UCSD-AML1 (cell line): ENCODE data around the gene FBXO11.

Experiments
- DNase-seq: peaks from one replicate; lab custom pipeline; 2025; ENCODE audit not compliant: unreplicated experiment; lab: John Stamatoyannopoulos, UW

The FBXO11 gene

DNA sequence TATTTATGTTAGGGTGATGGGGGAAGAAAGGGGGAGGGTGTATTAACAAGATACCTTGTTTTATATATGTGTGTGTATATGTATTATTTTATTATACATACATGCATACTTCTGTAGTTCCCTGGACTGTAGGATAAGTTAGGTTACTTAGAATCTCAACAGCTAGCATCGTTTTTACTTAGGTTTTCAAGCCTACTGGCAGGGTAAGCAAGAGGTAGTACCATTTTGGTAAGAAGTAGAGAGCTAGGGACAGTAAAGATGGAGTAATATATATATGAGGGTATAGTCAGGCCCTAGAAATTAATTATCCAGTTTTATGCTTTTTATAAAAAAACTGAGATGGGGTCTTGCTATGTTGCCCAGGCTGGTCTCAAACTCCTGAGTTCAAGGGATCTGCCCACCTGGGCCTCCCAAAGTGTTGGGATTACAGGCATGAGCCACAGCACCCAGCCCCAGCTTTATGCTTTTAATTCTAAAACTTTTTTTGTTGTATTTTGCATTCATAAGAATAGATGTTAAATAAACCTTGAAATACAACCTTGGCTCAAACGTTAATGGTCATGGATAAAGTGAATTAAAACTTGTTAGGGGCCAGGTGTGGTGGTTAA is 110.1 kb downstream of the FBXO11 start:
- no peak for DNase-seq

DNA sequence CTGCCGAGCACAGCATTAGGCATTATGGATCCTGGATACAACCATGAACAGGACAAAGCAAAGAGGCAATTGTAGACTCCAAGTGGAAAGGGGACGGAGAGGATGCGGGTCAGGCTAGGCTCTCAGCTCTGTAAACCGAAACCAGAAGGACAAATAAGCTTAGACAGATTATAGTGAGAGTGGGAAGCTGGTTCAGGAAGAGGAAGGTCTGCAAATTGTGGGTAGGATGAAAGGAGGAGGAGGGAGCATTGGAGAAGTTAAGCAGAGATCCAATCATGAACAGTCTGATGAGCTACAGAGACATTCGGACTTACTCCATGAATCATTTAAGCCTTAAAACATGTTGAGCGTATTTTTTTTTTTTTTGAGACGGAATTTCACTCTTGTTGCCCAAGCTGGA is 120.3 kb downstream of the FBXO11 start:
- DNase-seq: peak; percentile 19

DNA sequence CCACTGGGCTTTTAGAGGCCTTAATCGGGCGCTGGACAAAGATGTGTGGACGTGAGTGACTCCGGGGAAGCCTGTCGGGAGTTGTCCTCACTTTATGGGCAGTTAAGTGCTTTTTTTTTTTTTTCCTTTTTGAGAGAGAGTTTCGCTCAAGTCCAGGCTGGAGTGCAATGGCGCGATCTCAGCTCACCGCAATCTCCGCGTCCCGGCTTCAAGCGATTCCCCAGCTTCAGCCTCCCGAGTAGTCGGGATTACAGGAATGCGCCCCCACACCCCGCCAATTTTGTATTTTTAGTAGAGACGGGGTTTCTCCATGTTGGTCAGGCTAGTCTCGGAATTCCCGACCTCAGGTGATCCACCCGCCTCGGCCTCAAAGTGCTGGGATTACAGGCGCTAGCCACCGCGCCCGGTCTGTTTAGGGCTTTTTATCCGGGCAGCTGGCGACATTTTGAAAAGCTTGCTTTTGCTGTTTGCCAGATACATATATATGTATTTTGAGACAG is 121.9 kb downstream of the FBXO11 start:
- DNase-seq: no peak

DNA sequence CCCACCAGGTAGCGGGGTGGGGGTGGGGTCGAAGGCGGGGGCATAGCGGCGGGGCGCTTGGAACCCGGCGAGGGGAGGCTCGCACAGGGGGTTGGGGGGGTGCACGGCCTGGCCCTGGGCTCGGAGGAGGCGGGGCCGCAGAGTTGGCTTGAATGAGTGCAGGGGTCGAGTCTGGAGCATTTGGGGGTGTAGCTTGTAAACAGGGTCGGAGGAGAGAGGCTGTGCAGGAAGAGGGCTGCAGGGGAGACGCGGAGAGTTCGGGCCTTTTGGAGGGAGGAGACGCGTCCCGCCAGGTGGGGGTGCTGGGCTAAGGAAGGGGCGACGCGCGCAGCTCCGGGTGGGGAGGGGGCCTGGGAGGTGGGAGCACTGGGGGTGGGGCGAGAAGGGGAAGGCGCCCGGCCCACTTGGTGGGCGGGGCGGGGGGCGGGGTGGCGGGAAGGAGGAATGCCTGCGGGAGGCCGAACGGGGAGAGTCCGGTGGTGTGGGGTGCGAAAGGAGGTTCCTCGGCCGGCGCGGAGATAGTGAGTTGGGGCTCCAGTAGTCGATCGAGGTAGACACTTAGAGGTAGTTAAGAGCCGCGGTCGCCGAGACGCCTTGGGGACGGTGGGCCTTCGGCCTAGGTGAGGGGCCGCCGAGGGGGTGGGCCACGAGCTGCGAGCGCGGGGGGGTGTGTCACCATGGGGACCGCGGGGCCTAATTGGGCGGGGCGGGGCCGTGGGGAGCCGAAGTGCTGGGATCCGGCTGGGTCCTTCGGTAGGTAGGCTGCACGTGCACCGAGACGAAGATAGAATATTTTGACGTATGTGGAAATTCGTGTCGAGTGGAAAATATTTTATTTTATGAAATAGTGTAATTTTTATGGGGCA is 122.6 kb downstream of the FBXO11 start:
- peak; percentile 81 for DNase-seq

DNA sequence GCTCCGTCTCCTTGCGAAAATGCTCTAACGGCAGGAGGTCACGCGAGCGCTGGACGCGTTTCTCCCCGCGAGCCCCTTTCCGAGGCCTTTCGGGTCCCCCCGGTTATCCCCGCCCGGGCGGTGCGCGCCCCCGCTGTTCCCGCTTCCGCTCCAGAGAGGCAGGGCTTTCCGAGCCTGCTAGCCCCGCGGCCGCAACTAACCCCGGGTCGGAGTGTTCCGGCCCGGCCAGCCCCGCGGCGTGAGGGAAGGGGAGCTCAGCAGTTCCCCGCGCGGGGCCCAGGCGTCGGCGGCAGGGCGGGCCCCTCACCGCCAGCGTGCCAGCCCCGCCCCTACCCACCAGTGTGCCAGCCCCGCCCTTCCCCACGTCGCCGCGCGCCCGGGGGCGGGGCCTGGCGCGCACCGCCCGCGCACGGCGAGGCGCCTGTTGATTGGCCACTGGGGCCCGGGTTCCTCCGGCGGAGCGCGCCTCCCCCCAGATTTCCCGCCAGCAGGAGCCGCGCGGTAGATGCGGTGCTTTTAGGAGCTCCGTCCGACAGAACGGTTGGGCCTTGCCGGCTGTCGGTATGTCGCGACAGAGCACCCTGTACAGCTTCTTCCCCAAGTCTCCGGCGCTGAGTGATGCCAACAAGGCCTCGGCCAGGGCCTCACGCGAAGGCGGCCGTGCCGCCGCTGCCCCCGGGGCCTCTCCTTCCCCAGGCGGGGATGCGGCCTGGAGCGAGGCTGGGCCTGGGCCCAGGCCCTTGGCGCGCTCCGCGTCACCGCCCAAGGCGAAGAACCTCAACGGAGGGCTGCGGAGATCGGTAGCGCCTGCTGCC is 123.4 kb downstream of the FBXO11 start, which contains the start of gene MSH6:
Gene MSH6, plus strand, starts transcription at position 475 of the 815 bp plus-strand sequence. Its CDS starts 89 bp downstream, at position 564.
- peak; percentile 94 for DNase-seq

DNA sequence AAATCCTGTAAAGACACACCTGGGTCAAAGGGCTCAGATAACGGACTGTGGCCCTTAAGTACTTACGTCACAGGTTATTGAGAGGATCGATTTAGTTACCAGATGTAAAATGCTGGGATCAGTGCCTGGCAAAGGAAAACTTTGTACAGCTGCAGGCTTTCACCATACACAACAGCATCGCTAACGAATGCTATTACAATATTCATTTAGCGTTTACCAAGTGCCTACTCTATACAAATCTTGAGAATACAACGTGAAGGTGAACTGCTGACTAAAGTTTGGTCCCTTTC is 124.0 kb downstream of the FBXO11 start:
- no peak for DNase-seq

DNA sequence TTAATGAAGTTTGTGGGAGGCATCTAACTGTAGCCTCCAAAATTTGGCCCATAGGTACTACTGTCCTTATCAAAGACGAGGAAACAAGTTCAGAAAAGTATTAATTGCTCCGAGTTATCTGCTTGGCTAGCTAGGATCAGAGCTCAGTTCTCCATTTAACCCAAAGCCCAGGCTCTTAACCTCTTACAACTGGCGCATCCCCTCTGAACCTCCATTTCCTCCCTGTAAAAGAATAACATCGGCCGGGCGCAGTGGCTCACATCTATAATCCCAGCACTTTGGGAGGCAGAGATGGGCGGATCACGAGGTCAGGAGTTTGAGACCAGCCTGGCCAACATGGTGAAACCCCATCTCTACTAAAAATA is 126.9 kb downstream of the FBXO11 start:
- no peak for DNase-seq

DNA sequence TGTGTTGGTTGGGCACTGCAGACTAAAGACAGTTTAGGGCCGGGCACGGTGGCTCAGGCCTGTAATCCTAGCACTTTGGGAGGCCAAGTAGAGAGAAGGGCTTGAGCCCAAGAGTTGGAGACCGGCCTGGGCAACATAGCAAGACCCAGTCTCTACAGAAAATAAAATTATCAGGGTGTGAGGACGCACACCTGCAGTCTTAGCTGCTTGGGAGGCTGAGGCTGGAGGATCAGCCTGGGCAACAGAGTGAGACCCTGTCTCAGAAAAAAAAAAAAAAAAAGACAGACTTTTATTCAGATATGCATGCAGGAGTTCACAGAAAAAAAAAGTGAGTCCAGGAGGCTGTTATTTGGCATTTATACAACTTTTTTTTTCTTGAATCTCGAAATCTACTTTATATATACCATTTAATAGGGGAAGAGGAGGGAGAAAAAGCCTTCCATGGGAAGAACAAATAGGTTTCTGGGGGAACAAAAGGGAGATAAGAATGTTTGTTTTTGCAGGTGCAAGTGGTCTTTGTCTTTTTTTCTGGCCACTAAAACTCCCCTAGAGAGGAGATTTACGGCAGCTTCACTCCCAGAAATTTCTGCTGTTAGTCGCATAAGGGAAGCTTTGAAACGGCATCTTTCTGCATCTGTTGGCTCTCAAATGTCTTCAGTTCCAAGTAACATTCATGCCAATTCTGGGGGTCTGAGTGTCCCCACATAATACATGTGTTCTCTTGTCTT is 127.4 kb downstream of the FBXO11 start:
- DNase-seq: no peak

DNA sequence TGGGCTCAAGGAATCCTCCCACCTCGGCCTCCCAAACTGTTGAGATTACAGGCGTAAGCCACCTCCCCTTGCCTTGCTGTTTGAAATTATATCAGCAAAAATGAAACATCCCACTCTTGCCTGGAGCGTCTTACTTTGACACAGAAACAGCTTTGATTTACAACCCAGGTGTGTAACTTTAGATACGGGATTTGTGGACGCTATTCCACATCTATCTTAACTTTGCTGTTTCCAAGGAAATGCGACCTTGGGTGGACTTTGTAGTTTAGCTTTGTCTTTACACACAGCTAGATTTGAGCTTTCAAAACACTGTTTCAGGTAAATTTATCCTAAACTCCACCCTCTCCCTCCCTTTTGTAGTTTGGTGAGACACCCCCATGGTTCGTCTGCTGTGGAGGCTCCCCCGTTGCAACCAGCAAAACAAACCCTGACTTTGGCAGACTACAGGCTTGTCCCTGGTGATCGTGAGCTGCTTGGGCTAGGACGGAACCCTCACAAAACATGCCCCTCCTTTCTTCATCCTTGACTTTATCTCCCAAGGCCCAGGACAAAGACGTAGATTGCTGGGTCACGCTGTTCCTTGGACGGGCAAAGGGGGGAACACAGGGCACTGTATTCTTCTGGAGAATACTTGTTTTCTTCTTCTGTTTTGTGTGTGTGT is 128.9 kb downstream of the FBXO11 start:
- no peak for DNase-seq

DNA sequence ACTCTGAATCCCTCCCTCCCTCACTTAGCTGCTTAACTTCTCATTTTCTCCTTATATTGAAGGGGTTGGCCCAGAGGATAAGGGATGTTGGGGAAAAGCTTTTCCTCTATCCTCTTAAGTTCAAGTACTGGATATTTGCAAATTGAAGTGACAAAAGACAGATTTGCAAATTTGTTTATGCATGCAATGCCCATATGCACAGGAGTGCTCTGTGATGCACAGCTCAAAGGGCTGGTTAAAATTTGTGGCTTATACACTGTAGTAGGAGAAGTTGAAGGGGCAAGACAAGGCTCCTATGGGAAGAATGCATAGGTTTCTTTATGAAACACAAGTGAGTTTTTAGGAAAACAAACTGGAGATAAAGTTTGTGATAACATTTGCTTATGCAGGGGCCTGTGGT is 131.7 kb downstream of the FBXO11 start:
- DNase-seq: no peak

DNA sequence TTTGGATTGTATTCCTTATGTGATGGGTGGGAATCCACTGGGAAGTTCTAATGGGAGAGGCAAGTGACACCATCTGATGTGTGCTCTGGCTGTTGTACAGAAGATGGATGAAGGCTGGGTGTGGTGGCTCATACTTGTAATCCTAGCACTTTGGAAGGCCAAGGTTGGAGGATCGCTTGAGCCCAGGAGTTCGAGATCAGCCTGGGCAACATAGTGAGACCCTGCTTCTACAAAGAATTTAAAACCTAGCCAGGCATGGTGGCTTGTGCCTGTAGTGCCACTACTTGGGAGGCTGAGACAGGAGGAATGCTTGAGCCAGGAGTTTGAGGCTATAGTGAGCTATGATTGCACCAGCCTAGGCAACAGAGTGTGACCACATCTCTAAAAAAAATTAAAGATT is 134.0 kb downstream of the FBXO11 start:
- no peak for DNase-seq

DNA sequence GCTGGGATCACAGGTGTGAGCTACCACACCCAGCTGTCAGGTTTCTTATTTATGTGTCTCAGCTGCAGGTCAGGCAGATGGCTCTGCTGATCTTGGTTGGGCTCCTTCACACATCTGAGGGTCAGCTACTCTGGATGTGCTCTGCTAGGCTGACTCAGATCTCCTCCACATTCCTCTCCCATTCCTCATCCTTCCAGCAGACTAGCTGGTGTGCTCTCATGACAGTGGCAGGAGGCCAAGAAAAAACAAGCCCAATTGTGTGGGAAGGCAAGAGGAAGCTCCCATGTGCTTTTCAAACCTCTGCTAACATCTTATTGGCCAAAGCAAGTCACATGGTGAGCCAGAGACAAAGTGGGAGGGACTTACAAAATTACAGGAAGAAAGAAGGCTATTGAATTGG is 135.1 kb downstream of the FBXO11 start:
- no peak for DNase-seq

DNA sequence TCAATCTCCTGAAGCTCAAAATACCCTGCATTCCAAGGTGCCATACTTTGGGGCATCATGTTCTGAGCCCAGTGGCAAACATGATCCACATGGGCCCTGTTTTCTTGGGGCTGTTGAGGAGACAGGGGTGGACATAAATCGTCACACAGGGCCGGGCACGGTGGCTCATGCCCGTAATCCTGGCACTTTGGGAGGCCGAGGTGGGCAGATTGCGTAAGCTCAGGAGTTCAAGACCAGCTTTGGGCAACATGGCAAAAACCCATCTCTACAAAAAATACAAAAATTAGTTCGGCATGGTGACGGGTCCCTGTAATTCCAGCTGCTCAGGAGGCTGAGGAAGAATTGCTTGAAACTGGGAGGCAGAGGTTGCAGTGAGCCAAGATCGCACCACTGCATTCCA is 137.0 kb downstream of the FBXO11 start:
- no peak for DNase-seq

DNA sequence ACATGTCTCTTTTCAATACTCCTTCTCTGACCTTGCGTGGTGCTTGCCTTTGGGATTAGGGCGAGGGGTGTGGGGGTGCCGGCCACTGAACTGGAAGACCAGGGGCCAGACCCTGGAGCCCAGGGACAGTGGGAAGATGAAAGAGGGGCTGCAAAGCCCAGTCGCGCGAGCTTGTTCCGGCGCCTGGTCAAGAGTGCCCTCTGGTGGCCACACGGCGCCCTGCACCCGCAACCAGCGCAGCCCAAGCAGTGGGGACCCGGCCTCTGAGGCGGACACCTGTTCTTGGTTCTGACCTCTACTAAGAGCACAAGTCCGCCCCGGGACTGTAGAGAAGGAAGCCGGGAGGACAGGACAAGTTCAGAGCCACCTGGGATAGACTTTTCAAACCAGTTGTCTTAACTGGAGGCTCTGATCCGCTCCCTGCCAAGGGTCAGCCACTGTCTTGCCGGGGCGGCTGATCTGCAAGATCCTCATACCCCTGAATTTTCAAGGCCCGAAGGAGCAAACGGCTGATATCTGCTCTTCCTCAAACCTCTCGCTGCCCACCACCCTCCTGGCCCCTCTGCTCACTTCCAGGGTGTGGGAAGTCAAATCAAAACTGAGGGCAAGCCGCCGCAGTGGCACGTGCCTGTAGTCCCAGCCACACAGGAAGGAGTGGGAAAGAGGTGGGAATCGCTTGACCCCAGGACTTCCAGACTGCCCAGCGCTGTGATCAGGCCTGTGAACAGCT is 138.3 kb downstream of the FBXO11 start:
- peak; percentile 71 for DNase-seq

DNA sequence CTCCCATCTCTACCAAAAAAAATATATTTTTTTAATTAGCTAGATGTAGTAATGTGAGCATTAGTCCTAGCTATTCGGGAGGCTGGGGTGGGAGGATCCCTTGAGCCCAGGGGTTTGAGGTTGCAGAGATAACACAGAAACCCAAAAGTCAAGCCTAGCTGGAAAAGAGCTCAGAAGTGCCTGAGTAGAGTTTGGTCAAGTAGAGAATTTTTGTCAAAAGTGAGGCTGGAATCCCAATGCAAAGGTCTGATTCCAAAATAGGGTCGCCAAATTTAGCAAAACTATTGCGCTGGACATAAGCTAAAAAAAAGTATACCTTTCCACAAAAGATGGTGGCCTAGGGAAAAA is 138.8 kb downstream of the FBXO11 start:
- no peak for DNase-seq

DNA sequence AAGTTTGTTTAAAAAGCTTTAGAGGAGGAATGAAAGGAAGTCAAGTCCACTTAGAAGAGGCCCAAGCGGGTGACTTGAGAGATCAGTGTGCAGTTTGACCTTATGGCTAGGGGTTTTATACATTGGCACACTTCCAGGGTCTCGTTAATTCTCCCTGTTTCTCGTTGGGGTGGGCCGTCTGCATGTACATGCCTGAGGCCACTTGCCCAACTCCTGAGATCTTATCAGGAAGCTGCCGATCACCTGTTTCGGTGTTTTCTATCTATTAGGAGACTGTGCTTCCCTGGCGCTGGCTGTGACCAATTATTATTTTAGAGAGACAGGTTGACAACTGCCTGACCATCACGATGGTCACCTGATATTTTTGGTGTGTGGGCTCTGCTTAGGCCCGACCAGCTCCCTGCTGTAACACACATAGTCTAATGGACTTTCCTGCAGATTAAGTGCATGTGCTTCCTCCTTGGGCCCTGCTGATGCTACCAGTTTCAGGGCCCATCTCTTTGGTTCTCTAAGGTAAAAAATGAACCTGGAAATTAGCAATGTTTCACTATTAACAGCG is 154.4 kb downstream of the FBXO11 start:
- no peak for DNase-seq

DNA sequence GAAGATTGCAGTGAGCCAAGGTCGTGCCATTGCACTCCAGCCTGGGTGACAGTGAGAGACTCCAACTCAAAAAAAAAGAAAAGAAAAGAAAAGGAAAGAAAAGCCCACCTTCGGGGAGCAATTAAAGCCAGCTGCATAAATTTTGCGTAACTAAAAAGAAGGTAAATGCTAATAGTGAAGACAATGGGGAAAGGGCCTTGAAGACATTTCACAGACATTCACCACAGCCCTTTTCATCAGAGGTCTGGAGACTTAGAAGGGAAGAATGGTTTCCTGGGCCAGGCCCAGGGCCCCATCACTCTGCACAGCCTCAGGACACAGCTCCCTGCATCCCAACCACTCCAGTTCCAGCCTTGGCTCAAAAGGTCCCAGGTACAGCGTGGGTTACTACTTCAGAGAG is 158.4 kb downstream of the FBXO11 start:
- DNase-seq: no peak

DNA sequence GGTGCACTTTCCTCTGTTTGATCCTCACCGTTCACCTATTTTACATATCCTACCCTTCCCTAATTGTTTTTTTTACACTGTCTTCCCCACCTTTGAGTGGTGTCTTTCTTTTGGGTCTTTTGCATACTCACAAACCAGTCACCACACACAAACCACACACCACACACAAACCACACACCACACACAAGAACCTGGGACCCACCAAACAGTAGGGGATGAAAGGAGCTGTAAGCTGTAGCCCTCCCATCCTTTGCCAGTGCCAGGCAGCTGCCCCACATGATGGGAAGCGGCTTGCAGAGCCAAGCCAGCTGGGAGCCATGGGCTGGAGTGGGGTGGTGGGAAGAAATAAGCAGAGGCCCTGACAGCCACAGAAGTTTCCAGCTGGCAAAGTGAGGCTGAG is 162.2 kb downstream of the FBXO11 start:
- DNase-seq: no peak

DNA sequence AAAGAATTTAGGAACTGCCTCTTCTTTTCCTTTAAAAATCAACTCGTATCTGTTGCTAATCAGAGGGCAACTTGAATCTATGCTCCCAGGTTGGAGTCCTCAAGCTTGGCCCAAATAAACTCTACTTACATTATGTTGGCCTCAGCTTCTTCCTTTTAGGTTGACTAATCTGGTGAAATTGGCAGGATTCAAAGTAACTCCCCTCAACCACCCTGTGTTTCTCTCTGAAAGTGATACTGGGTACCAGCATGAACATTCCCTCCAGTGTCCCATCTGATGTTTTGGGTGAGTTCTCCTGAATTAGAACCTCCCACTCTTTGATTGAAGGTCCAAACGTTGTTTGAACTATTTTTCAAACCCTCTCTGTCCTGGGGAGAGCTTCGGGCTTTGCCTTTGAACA is 164.7 kb downstream of the FBXO11 start:
- no peak for DNase-seq

DNA sequence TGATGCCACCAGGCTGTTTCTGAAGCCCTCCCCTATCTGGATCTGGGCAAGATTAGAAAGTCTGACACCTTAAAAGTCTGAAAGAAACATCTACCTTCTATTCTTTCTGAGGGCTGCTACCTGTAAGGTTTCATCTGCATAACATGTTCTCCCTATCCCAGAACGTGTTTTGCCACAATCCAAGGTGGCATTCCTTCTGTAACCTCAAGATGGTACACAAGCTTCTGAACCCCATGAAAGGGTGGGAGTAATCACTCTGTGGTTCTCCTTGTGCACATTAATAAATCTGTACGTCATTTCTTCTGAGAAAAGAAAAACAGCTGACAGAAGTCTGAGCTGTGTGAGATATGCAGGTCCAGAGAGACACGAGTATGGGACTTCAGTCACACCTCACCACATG is 165.2 kb downstream of the FBXO11 start:
- DNase-seq: no peak
